Kidney (tissue), 14 donors: ENCODE data around the gene IPCEF1. TPM values are rescaled to one million over a fixed set of nuclear protein-coding genes. Genes with fewer than 3 reads are reported as not detected.

Experiments used
- DNase-seq, 5 donors: peaks; one replicate each; pipeline ENCODE4 v3.0.0-alpha.2; 2013 to 2020
- FAIRE-seq: peaks from 2 replicates; lab custom pipeline; 2012; peaks lifted over from hg19 to GRCh38; lab: Jason Lieb, UNC
- H3K27ac ChIP-seq, 2 donors: one replicate each; pipeline ENCODE4 v1.7.0; 2013; ENCODE audit warnings: low read depth in 2 of 2, low read length in 2 of 2, inconsistent platforms in 1 of 2
- H3K27me3 ChIP-seq: one replicate; pipeline ENCODE4 v1.7.1; 2013; ENCODE audit warnings: low read length, inconsistent platforms; ENCODE audit not compliant: control insufficient read depth, insufficient read depth
- H3K36me3 ChIP-seq, 3 donors: one replicate each; pipeline versions ENCODE4 v1.7.0 to v1.7.1; 2013; ENCODE audit warnings: low read length in 3 of 3, control low read depth in 1 of 3, inconsistent platforms in 1 of 3; ENCODE audit not compliant: insufficient read depth in 3 of 3, control insufficient read depth in 2 of 3
- H3K4me1 ChIP-seq, 3 donors: one replicate each; pipeline versions ENCODE4 v1.7.0 to v1.7.1; 2013; ENCODE audit warnings: low read length in 3 of 3, inconsistent platforms in 1 of 3, low read depth in 1 of 3; ENCODE audit not compliant: control insufficient read depth in 2 of 3, insufficient read depth in 2 of 3
- H3K4me3 ChIP-seq, 3 donors: one replicate each; pipeline versions ENCODE4 v1.7.0 to v1.8.1; 2013; ENCODE audit warnings: low read length in 3 of 3, control low read depth in 1 of 3, inconsistent platforms in 1 of 3
- H3K9ac ChIP-seq, 3 donors: one replicate each; pipeline versions ENCODE4 v1.7.0 to v1.7.1; 2013; ENCODE audit warnings: low read length in 3 of 3, control low read depth in 1 of 3, inconsistent platforms in 1 of 3
- H3K9me3 ChIP-seq, 3 donors: one replicate each; pipeline versions ENCODE4 v1.7.0 to v1.7.1; 2013; ENCODE audit warnings: low read length in 3 of 3, control low read depth in 1 of 3, inconsistent platforms in 1 of 3; ENCODE audit not compliant: control insufficient read depth in 2 of 3, insufficient read depth in 1 of 3
- intact Hi-C: fragments of 100-400 bp; cut with DNase I; formaldehyde crosslinking; loops from one replicate; pipeline ENCODE4 v1.11.1; 2022
- polyA plus RNA-seq: library from polyadenylated mRNA; stranded (reverse); fragments of 350-450 nt; fragmentation: Illumina TruSeq; extraction: RNeasy Lipid Tissue Mini Kit (QIAGEN cat#74804); gene quantifications from one replicate; pipeline ENCODE4 v1.2.3, GENCODE V29; 2014; ENCODE audit warnings: low read depth, low replicate concordance; ENCODE audit not compliant: insufficient read depth
- total RNA-seq: library from RNA; stranded (reverse); fragmentation: NEBNext Ultra II Directional; extraction: Animal tissue kit (Norgen Biotek cat#: 25700); gene quantifications from one replicate; pipeline ENCODE4 v1.2.1, GENCODE V29; 2021
- TF ChIP-seq, protein P1 (sequence below): IDR thresholded peaks from 3 replicates; pipeline ENCODE4 v1.5.1; 2012; ENCODE audit warnings: mild to moderate bottlenecking, moderate library complexity, borderline replicate concordance; ENCODE audit not compliant: insufficient read depth; ENCODE audit errors: extremely low read depth
- donor health status: control.
- donor health status: control.
- donor health status: control.
- donor health status: control.
- donor health status: control.
- donor health status: DM: yes; HTN: yes; CAD: no.
- donor health status: Normal renal cell carcinoma (clear cell type).

The IPCEF1 gene
- total and polyA plus RNA-seq, 2 donors from 2014 or later, result 2.7 to 25.9 TPM

DNA sequence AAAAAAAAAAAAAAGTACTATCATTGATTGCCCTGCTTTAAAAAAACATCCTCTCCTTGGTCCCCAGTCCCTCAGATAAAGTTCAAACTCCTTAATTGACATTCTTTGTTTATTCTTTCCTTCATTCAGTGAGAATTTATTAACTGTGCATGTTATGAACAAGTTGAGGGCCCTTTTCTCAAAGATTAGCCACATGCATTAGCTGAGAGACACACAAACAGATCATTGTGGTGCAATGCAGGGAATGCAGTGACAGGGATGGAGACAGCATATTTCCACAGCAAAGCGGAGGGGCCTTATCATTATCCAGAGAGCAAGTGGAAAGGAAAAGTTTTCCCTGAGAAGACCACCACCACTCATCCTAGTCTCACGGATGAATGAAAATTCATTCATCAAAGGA lies 21.9 kb upstream of the IPCEF1 start:
- H3K27ac ChIP-seq, result no peak overlapping the region
- H3K9me3 ChIP-seq, result no peaks in the 10 kb centered on the region
- no peaks in the 10 kb centered on the region for H3K27me3 ChIP-seq
- no peak overlapping the region for H3K4me3 ChIP-seq
- intact Hi-C loops, result no loop called here
- DNase-seq (no peak), FAIRE-seq (no peak)
- H3K9ac ChIP-seq, result no peak overlapping the region
- H3K4me1 ChIP-seq, result no peaks in the 10 kb centered on the region
- no peaks in the 10 kb centered on the region for H3K36me3 ChIP-seq
- TF ChIP-seq, protein P1, sequence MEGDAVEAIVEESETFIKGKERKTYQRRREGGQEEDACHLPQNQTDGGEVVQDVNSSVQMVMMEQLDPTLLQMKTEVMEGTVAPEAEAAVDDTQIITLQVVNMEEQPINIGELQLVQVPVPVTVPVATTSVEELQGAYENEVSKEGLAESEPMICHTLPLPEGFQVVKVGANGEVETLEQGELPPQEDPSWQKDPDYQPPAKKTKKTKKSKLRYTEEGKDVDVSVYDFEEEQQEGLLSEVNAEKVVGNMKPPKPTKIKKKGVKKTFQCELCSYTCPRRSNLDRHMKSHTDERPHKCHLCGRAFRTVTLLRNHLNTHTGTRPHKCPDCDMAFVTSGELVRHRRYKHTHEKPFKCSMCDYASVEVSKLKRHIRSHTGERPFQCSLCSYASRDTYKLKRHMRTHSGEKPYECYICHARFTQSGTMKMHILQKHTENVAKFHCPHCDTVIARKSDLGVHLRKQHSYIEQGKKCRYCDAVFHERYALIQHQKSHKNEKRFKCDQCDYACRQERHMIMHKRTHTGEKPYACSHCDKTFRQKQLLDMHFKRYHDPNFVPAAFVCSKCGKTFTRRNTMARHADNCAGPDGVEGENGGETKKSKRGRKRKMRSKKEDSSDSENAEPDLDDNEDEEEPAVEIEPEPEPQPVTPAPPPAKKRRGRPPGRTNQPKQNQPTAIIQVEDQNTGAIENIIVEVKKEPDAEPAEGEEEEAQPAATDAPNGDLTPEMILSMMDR, result no peak

DNA sequence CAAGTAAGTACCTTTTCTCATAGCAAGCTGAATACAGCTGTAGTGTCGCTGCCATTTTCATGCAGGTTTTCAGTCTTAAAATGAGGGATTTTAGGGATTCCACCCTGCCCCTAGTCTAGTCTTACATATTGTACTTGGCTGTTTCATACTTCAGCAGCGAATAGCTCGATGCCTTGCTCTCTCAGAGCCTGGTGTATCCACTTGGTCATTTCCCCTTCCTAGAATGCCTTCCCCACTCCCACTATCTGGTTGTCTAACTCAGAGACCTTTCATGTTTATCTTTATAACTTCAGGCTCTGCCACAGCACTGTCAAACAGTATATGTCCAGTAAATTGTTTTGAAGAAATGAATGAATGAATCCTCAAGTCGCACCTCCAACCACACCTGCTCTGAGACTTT lies 21.1 kb upstream of the IPCEF1 start:
- H3K4me3 ChIP-seq, result no peak overlapping the region
- H3K9ac ChIP-seq, result no peak overlapping the region
- H3K4me1 ChIP-seq, result no peaks in the 10 kb centered on the region
- no peak overlapping the region for H3K27ac ChIP-seq
- DNase-seq, result no peak
- intact Hi-C loops, result no loop called here
- no peaks in the 10 kb centered on the region for H3K9me3 ChIP-seq
- FAIRE-seq, result no peak
- H3K36me3 ChIP-seq, result no peaks in the 10 kb centered on the region
- TF ChIP-seq, protein P1, result no peak
- no peaks in the 10 kb centered on the region for H3K27me3 ChIP-seq

- FAIRE-seq, result no peak
Measured at GRCh38 chr6:154373971-154374370, 17.4 kb upstream of the IPCEF1 start.

DNA sequence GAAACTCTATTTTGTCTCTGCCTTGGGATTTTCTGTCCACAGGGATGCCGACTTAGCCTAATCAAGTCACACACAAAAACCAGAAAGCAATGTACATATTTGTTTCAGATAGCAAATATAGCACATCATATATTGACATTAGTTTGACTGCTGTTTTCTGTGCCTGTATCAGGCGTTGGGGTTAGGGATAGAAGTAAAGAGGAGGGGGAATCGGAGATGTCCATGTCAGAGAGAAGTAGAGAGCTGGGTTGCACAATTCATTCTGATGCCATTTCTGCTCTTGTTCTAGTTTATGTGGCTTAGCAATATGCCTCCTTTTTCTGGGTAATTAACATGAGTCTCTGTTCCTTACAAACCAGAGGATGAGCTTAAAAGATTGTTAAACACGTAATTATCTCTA lies 14.7 kb upstream of the IPCEF1 start:
- no peak for FAIRE-seq
- TF ChIP-seq, protein P1, result no peak
- no peak overlapping the region for H3K9ac ChIP-seq

More at GRCh38 chr6:154373971-154374370, 17.4 kb upstream of the IPCEF1 start:
- intact Hi-C loops, result no loop called here
- Histone ChIP-seq H3K4me1 (no peaks in the 10 kb centered on the region), H3K27me3 (no peaks in the 10 kb centered on the region), H3K4me3 (no peak overlapping the region), H3K36me3 (no peaks in the 10 kb centered on the region), H3K27ac (no peak overlapping the region), H3K9me3 (no peaks in the 10 kb centered on the region), H3K9ac (no peak overlapping the region)
- no peak for DNase-seq
- TF ChIP-seq, protein P1, result no peak

More for the DNA sequence above, 14.7 kb upstream of the IPCEF1 start:
- no peak overlapping the region for H3K27ac ChIP-seq
- no peaks in the 10 kb centered on the region for H3K4me1 ChIP-seq
- intact Hi-C loops, result no loop called here
- no peak overlapping the region for H3K4me3 ChIP-seq
- DNase-seq, result no peak
- no peaks in the 10 kb centered on the region for H3K9me3 ChIP-seq
- H3K36me3 ChIP-seq, result no peaks in the 10 kb centered on the region
- H3K27me3 ChIP-seq, result no peaks in the 10 kb centered on the region
